T47D (cell line): ENCODE data around the gene P2RY11.

Source experiments
- DNase-seq, 2 experiments: peaks; one replicate each; pipeline versions ENCODE4 v3.0.0 to v3.0.0-alpha.2; 2011 to 2012; ENCODE audit warnings: low read depth in 1 of 2, low spot score in 1 of 2
- JUND ChIP-seq: IDR thresholded peaks from 2 replicates; pipeline ENCODE4 v1.6.1; 2012; ENCODE audit warnings: low read depth
- in situ Hi-C: cut with HindIII; loops from 2 replicates; pipeline ENCODE4 v1.10.0; 2016; ENCODE audit warnings: low sequenced_read_pairs, low pct_unique_long_range_greater_than_20kb

The P2RY11 gene

DNA sequence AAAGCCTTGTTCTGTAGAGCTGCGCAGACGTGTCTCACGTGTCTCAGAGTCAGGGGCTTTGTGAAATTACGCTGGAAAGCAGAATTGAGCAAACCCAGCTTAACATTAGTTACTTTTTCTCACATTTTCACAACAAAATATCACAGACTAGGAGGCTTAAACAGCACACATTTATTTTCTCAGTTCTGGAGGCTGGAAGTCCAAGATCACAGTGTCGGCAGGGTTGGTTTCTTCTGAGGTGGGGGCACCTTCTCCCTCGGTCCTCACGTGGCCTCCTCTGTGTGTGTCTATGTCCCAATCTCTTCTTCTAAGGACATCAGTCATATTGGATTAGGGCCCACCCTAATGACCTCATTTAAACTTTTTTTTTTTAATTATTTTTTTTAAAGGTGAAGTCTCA lies 12.9 kb downstream of the P2RY11 start:
- no peak for TF ChIP-seq JUND
- DNase-seq = no peak
- in situ Hi-C loops = no loop called here

DNA sequence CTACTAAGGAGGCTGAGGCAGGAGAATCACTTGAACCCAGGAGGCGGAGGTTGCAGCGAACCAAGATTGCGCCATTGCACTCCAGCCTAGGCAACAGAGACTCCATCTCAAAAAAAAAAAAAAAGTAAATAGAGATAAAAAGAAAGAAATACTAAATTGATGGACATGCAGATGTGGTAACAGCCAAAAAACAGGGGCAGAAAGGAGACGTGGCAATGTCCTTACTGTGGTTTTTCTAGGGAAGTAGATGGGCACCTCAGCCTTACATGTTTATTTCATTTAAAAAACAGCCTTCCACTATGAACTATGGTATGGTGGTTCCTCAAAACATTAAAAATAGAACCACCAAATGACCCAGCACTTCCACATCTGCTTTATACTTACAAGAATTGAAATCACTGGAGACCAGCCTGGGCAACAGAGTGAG lies 14.7 kb downstream of the P2RY11 start:
- no peak for DNase-seq
- in situ Hi-C loops = no loop called here

DNA sequence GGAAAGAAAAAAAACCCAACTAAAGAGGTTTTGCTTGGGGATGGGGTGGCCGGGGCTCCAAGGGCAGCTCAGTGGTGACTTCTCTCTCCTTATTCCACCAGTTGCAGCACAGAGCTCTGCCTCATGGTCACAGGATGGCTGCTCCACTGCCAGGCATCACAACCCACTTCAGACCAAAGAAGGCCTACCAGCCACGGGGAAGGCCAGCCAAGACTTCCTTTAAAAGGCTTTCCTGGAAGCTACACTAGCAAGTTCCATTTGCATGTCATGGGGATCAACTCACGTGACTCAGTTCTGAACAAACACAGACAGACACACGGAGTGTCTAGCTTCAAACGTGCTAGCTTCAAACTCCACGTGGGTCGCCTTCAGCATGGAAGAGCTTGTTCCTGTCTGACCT lies 21.4 kb downstream of the P2RY11 start:
- TF ChIP-seq JUND = no peak
- no peak for DNase-seq
- in situ Hi-C loops = no loop called here

More for the DNA sequence above, 14.7 kb downstream of the P2RY11 start:
- no peak for TF ChIP-seq JUND

DNA sequence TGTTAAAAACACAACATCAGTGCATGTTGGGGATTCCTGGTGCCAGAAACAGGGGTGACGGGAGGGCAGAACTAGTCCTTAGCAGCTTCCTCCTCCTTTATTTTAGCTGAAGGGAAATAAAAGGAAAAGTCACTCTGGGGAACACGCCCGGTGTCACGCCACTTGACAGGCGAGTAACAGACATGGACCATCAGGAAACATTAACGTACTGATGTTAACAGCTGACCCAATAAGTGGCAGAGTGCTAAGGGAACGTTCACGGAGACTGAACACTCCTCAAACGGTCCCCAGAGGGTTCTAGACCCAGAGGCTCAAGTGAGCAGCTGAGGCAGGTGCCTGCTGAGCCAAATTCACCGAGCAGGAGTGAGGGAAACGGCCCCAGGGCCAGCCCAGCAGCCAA lies 22.1 kb downstream of the P2RY11 start:
- in situ Hi-C loops = no loop called here
- no peak for DNase-seq
- no peak for TF ChIP-seq JUND

DNA sequence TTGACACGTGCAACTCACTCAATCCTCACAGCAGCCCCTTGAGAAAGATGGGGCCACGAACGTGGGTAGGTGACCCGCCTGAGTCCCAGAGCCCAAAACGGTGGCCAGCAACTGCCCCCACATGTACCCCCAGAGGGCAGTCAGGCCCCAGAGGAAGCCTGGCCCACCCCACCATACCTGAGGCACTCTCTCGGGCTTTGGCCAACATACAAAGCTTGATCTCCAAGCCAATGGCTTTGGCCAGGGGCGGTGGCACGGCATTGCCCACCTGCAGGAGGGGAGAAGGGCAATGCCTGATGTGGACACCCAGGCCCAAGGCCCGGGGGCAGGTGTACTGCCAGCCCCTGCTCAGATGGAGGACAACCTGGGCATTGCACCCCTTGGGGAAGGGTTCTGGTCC lies 22.5 kb downstream of the P2RY11 start:
- in situ Hi-C loops = no loop called here
- no peak for TF ChIP-seq JUND

DNA sequence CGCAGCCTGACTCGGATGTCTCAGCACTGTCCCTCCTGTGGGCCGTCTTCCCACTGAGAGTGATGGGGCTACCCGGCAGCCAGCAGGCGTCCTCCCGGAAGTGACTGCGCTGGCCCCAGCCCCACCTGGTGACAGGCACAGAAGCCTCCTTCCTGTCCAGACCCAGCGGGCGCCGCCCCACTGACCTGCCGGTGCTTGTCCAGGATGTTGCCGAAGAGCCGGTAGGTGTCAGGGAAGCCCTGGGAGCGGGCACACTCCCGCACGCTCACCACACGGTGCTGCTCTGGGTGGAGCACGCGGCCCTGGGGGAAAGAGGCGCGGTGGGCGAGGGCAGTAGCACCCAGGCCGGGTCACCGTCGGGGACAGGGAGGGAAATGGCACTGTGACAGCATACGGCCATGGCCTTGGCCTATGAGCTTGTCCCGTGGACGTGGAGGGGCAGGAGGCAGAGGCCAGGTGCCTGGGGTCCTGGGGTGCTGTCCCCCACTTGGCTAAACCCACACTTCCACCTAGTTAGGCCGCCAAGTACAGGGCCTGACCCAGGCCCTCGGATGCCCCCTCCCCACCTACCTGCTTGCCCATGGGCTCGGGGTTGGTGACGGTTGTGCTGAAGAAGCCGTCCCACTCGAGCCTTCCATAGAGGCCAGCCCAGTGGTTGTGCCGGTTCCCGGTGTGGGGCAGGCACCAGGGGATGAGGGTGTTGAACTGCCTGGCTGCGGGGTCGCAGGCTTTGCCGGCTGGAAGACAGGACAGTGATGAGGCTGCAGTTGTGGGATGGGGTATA lies 24.2 kb downstream of the P2RY11 start:
- no peak for DNase-seq
- in situ Hi-C loops = no loop called here
- TF ChIP-seq JUND = no peak

More for the DNA sequence above, 22.5 kb downstream of the P2RY11 start:
- DNase-seq = no peak

DNA sequence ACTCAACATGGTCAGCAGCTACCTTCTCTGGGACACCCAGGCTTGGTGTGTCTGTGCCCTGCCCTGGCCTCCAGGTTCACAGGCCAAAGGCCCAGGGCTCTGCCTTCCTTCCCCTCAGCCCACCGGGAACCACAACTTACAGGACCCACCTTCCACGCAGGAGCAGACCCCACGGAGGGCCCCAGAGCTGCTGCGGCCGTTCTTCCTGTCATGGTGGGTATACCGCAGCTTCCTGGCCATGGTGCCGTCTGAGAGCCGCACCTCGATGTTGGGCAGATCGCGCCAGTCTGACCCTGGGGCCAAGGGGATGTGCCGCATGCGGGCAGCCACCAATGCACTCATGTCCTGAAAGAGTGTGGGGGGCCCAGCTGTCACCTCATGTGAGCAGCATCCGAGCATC lies 25.4 kb downstream of the P2RY11 start:
- no peak for TF ChIP-seq JUND
- in situ Hi-C loops = no loop called here
- DNase-seq = no peak

DNA sequence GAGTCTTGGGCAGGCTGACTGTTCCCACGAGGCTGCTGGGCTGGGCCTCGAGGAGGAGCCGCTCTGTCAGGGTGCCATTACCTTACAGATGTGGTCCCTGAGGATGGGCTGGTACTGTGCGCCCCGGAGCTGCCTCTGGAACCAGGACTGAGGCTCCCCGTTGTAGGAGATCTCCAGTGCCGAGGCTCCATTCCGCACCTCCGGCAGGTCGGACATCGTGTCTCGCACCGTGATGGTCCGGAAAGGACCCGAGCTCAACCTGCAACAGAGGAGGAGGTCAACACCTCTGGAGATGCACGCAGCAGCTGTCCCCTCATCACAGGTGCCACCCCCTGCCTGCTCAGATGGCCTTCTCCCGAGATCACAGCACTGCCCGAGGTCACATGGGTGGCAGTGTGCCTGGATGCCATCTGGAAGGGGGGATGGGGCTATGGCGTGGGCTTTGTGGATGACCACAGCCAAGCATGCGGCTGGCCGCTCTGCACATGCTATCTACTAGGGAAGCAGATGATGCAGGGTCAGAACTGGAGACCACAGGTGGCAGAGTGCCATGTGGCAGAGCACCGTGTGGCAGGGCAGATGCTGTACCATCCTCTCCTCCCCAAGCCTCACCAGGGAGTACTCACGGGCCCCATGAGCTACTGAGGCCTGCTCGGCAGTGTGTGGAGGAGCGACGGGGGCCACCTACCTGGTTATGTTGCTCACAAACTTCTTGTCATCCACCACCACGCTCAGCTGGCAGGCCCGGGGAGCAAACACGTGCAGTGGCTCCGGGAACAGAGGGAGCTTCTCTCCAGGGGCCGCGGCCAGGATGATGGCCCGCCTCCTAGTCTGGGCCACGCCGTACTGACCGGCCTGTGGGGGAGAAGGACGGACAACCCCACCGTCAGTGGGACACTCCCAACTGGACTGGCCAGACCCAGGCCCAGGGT lies 26.5 kb downstream of the P2RY11 start:
- no peak for DNase-seq
- in situ Hi-C loops = no loop called here
- no peak for TF ChIP-seq JUND

DNA sequence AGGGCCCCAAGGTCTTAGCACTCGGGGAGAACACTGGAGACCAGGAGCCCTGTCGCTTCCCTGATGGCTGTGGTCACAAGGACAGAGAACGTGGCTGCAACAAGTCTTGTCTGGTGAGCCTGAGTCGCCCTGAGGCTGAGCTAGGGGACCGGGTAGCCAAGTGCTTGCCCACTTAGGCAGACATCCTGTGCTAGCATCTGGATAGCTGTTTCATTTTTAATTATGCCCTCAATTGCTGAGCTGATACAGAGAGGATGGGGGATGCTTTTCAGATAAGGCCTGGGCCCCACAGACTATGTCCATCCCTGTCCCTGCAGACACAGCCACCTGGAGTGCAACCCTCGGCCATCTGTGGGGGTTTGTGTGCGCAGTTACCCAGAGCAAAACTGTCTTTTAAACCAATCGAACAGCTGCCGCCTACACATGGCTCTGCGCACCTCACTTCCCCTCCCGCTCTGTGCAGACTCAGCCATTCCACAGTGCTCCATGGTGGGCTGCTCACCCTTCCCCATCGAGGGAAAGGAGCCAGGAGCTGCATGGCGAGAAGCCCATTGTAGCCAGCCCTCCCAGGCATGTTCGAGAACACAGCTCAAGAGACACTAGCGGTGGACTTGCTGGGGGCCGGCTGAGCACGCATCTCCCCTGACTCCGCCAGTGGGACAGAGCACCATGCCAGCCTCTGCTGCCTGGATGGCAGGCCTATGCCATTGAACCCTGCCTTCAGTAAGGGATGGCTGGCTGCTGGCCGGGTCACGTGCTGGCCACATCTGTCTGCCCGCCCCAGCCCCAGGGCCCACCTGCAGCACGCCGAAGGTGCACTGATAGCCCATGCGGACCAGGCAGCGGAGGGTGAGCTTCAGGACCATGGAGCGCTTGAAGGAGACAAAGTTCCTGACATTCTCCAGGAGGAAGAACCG lies 27.6 kb downstream of the P2RY11 start:
- in situ Hi-C loops = no loop called here
- TF ChIP-seq JUND = no peak
- no peak for DNase-seq

DNA sequence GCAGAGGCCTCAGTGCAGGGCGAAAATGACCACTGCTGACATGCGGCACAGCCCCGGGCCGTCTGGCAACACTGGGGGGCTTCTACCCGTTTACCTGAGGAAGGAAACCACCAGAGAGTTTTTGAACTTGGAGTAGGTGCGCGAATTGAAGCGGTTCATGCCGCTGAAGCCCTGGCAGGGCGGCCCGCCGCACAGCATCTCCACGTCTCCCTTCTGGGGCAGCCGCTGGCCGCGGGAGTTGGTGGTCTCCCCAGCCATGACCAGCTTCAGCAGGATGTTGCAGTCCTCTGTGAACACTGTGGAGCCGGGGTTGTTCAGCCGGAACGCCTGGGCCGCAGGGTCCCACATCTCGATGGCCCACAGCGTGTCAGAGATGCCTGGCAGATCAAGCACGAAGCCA lies 28.5 kb downstream of the P2RY11 start:
- no peak for TF ChIP-seq JUND
- in situ Hi-C loops = no loop called here
- no peak for DNase-seq

DNA sequence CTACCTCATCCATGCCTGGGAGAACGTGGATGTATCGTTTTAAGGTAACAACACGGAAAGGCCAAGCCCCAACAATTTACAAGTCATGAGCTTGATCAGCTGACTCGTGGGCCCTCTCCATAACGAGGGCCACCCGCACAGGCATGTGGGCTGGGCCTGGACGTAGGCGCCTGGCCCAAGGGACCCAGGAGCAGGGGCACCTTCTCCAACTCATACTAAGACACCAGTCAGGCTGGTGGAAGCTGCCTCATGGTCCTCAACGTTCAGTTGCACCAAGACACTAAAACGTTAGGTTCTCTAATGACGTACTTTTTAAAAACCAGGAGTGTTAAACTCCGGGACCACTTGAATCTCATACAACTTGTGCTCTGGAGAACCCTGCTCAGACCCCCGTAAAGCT lies 30.0 kb downstream of the P2RY11 start:
- DNase-seq = no peak

DNA sequence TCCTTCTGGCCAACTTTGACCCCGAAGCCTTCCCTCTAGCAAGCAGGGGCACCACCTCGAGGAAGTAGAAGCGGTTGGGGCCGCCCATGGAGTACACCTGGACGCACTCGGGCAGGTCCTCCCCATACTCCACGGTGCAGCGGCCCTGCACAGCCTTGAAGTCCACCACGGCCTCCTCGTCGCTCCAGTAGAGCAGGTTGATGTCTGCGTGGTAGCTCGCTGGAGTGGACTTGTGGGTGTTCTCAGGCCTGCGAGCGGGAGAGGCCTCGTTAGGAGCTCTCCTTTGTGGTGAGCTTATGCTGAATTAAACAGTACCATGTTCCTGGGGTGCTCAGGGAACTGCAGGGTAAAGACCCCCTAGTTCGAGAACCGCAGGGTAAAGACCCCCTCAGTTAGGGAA lies 30.5 kb downstream of the P2RY11 start:
- in situ Hi-C loops = no loop called here
- no peak for DNase-seq
- no peak for TF ChIP-seq JUND

More for the DNA sequence above, 30.0 kb downstream of the P2RY11 start:
- in situ Hi-C loops = no loop called here
- no peak for TF ChIP-seq JUND
